Type B pancreatic cell (in vitro differentiated cells): Measurements from ENCODE around the gene HARS2. TPM values are rescaled to one million over a fixed set of nuclear protein-coding genes. Genes with fewer than 3 reads are reported as not detected.
"Not testable (repeated sequence)": the region's sequence is repeated elsewhere in the genome, so short reads cannot be mapped to it uniquely, and the experiment has no call there.

Source experiments
- DNase-seq: peaks from one replicate; pipeline ENCODE4 v3.0.0; 2021; ENCODE audit warnings: mixed read lengths; ENCODE audit not compliant: unreplicated experiment; ENCODE audit errors: extremely low spot score
- H3K27ac Mint-ChIP-seq: 2 replicates; pipeline ENCODE4 v1.8.0; 2021; ENCODE audit warnings: mild to moderate bottlenecking, mixed read lengths
- H3K27me3 Mint-ChIP-seq: 2 replicates; pipeline ENCODE4 v1.8.0; 2021; ENCODE audit warnings: mixed read lengths
- H3K36me3 Mint-ChIP-seq: 2 replicates; pipeline ENCODE4 v1.8.0; 2021; ENCODE audit warnings: mixed read lengths
- H3K4me1 Mint-ChIP-seq: one replicate; pipeline ENCODE4 v1.8.0; 2021; ENCODE audit warnings: mixed read lengths; ENCODE audit not compliant: unreplicated experiment
- H3K4me3 Mint-ChIP-seq: 2 replicates; pipeline ENCODE4 v1.8.0; 2021; ENCODE audit warnings: mild to moderate bottlenecking, mixed read lengths
- H3K9me3 Mint-ChIP-seq: 2 replicates; pipeline ENCODE4 v1.8.0; 2021; ENCODE audit warnings: mixed read lengths
- total RNA-seq: library from RNA; stranded (reverse); gene quantifications from 2 replicates; pipeline ENCODE4 v1.2.1, GENCODE V29; 2021; ENCODE audit warnings: low replicate concordance
- TF ChIP-seq, protein P1 (sequence below): fragments of 200-600 bp; sonication (generic); conservative IDR thresholded peaks from 2 replicates; pipeline ENCODE4 v1.5.0; 2021; ENCODE audit warnings: antibody characterized with exemption, mild to moderate bottlenecking

The HARS2 gene
- total RNA-seq, 1 donor from 2014 or later = 39.3 TPM

DNA sequence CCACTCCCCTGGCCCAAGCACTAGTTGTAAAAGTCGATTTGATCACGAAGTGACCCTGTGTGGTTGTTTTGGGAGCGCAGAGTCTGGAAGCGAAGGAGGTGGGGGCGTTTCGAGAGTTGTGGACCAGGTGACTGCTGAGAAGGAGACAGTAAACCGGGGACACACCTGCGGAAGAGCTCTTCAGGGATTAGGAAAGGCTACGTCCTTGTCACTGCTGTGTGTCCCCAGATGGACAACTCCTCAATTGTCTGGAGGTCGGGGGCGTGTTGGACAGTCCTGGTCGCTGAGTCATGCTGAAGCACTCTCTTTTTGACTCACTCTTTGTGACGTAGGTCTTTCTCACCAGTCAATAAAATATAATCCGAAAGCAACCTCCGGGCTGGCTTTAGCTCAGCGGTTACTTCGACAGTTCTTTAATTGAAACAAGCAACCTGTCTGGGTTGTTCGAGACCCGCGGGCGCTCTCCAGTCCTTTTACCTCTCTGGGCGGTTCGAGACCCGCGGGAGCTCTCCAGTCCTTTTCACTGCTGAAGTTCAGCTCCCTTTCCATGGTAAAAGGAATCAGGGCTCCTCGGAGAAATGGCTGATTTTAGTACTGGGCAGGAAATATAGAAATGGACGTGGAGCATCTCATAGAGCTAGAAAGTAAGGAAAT lies 19.8 kb downstream of the HARS2 start:
- H3K9me3 Mint-ChIP-seq = no peaks in the 10 kb centered on the region
- peak; percentile 83 for DNase-seq
- H3K36me3 Mint-ChIP-seq = peaks cover 3% of the 10 kb centered on the region
- peak overlapping the region; percentile 100 for H3K27ac Mint-ChIP-seq
- H3K4me1 Mint-ChIP-seq = peaks cover 10% of the 10 kb centered on the region
- TF ChIP-seq, protein P1, sequence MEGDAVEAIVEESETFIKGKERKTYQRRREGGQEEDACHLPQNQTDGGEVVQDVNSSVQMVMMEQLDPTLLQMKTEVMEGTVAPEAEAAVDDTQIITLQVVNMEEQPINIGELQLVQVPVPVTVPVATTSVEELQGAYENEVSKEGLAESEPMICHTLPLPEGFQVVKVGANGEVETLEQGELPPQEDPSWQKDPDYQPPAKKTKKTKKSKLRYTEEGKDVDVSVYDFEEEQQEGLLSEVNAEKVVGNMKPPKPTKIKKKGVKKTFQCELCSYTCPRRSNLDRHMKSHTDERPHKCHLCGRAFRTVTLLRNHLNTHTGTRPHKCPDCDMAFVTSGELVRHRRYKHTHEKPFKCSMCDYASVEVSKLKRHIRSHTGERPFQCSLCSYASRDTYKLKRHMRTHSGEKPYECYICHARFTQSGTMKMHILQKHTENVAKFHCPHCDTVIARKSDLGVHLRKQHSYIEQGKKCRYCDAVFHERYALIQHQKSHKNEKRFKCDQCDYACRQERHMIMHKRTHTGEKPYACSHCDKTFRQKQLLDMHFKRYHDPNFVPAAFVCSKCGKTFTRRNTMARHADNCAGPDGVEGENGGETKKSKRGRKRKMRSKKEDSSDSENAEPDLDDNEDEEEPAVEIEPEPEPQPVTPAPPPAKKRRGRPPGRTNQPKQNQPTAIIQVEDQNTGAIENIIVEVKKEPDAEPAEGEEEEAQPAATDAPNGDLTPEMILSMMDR = no peak
- peak overlapping the region; percentile 93 for H3K4me3 Mint-ChIP-seq
- peaks cover 10% of the 10 kb centered on the region for H3K27me3 Mint-ChIP-seq

DNA sequence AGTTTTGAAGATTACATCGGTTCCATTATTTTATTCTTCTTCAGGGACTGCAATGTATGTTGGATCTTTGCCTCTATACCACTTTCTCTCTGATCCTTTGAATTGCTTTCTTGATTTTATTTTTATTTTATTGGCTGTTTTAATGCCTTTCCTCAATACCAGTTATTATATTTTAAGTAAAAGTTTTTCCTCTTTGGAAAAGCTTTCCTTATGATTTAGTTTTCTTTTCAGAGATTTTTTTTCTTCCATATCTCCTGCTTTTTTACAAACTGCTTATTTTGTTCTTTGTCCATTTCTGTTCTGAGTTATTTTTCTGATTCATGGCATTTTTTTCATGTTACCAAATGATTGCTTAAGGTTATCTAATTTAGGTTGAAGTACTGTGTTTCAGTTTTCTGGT lies 20.5 kb downstream of the HARS2 start:
- Mint-ChIP-seq H3K27me3 (peaks cover 10% of the 10 kb centered on the region), H3K9me3 (no peaks in the 10 kb centered on the region), H3K27ac (peak overlapping the region; percentile 100), H3K4me3 (peak overlapping the region; percentile 93), H3K36me3 (no peaks in the 10 kb centered on the region), H3K4me1 (peaks cover 10% of the 10 kb centered on the region)
- no peak for DNase-seq
- TF ChIP-seq, protein P1 = no peak

DNA sequence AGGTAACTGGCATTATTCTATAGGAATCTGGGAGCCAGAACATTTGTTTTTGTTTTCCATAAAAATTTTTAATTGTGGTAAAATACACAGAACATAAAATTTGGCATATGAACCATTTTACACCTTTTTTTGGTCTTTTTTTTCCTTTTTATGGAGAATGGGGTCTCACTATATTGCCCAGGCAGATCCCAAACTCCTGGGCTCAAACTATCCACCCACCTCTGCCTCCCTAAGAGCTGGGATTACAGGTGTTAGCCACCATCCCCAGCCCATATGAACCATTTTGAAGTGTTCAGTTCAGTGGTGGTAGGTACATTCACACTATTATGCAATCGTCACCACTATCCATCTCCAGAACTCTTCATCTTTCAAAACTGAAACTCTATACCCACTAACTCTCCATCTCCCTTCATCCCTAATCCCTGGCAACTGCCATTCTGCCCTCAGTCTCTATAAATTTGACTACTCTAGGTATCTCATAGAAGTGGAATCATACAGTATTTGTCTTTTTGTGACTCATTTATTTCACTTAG lies 22.4 kb downstream of the HARS2 start:
- Mint-ChIP-seq H3K27ac (no peak overlapping the region), H3K4me3 (no peak overlapping the region), H3K36me3 (no peaks in the 10 kb centered on the region), H3K4me1 (peaks cover 10% of the 10 kb centered on the region), H3K27me3 (peaks cover 10% of the 10 kb centered on the region), H3K9me3 (no peaks in the 10 kb centered on the region)
- DNase-seq = no peak
- TF ChIP-seq, protein P1 = no peak

DNA sequence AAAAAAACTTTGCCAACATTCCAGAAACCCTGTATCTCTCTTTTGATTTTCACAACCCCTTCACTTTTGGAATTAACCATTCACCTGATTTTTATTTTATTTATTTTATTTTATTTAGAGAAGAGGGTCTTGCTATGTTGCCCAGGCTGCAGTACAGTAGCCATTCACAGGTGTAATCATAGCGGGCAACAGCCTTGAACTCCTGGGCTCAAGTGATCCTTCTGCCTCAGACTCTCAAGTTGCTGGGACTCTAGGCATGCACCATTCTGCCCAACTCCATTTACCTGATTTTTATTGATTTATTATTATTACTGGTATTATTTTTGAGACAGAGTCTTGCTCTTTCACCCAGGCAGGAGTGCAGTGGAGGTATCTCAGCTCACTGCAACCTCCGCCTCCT lies 25.0 kb downstream of the HARS2 start:
- H3K27me3 Mint-ChIP-seq, H3K4me1 Mint-ChIP-seq, H3K9me3 Mint-ChIP-seq, H3K4me3 Mint-ChIP-seq, H3K27ac Mint-ChIP-seq, H3K36me3 Mint-ChIP-seq, DNase-seq: not testable (repeated sequence)

DNA sequence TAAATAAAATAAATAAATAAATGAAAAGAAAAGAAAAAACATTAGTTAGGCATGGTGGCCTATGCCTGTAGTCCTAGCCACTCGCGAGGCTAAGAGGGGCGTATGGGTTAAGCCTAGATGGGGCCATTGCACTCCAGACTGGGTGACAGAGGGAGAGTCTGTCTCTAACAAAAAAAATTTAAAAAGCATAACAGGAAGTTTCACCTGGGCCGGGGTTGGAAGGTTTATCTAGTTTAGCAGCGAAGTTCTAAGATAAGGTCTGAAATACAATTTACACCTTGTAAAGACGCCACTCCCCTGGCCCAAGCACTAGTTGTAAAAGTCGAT lies 27.0 kb downstream of the HARS2 start:
- TF ChIP-seq, protein P1 = no peak
- H3K4me3 Mint-ChIP-seq = peak overlapping the region; percentile 66

DNA sequence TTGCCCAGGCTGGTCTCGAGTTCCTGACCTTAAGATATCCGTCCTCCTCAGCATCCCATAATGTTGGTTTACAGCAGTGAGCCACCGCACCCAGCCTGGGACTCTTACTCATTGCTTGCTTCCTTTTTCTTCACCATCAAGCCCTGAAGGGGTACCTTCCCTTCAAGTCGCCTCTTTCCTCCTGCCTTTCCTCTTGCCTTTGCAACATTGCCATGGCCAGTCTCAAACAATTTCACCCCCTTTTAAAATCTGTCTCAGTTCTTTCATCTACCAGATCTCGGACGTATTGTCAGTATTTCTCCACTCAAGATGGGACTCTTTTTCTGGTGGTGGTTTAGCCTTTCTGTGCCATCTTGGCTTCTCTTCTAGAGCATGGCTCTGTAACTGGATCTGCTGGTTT lies 29.5 kb downstream of the HARS2 start:
- not testable (repeated sequence) for H3K27ac Mint-ChIP-seq

More for the DNA sequence above, 27.0 kb downstream of the HARS2 start:
- Mint-ChIP-seq H3K27me3 (peaks cover 2% of the 10 kb centered on the region), H3K9me3 (no peaks in the 10 kb centered on the region), H3K4me1 (no peaks in the 10 kb centered on the region), H3K27ac (peak overlapping the region; percentile 73), H3K36me3 (no peaks in the 10 kb centered on the region)
- DNase-seq = no peak

DNA sequence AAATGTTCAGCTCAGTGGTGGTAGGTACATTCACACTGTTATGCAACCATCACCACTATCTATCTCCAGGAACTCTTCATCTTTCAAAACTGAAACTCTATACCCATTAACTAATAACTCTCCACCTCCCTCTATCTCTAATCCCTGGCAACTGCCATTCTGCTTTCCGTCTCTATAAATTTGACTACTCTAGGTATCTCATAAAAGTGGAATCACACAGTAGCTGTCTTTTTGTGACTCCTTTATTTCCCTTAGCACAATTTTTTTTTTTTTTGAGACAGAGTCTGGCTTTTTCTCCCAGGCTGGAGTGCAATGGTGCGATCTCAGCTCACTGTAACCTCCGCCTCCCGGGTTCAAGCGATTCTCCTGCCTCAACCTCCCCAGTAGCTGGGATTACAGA lies 30.1 kb downstream of the HARS2 start:
- not testable (repeated sequence) for H3K4me3 Mint-ChIP-seq, H3K36me3 Mint-ChIP-seq, H3K4me1 Mint-ChIP-seq, DNase-seq, H3K9me3 Mint-ChIP-seq, H3K27ac Mint-ChIP-seq
- peaks cover 11% of the 10 kb centered on the region for H3K27me3 Mint-ChIP-seq

More for the DNA sequence above, 29.5 kb downstream of the HARS2 start:
- not testable (repeated sequence) for H3K9me3 Mint-ChIP-seq, DNase-seq, H3K36me3 Mint-ChIP-seq, H3K4me3 Mint-ChIP-seq, H3K4me1 Mint-ChIP-seq, H3K27me3 Mint-ChIP-seq
